K562 (cell line): ENCODE results near the gene MKNK2. TPM values are rescaled to one million over a fixed set of nuclear protein-coding genes. Genes with fewer than 3 reads are reported as not detected.

Source experiments
- CC2D1A ChIP-seq: fragments of 450-650 bp; IDR thresholded peaks from 2 replicates; pipeline ENCODE4 v1.6.1; 2017; ENCODE audit warnings: mild to moderate bottlenecking
- PRMT5 ChIP-seq: sonication (generic); formaldehyde crosslinking; IDR thresholded peaks from 2 replicates; pipeline ENCODE4 v1.5.0; 2020; ENCODE audit warnings: missing genetic modification reagents
- RCOR1 ChIP-seq, 2 experiments: IDR thresholded peaks; 2 replicates each; pipeline ENCODE4 v1.6.1; 2012; ENCODE audit warnings: low read depth in 2 of 2, low read length in 2 of 2, borderline replicate concordance in 1 of 2, improper control_type of control experiment in 1 of 2
- ZNF274 ChIP-seq: IDR thresholded peaks from 2 replicates; pipeline ENCODE4 v1.6.1; 2011; ENCODE audit warnings: low read depth, mild to moderate bottlenecking, low read length, moderate library complexity, borderline replicate concordance
- ZNF764 ChIP-seq: fragments of 250-450 bp; sonication (Bioruptor Pico); IDR thresholded peaks from 2 replicates; pipeline ENCODE4 v1.4.0; 2020; ENCODE audit warnings: low read depth, mild to moderate bottlenecking, moderate library complexity
- polyA plus RNA-seq, 8 experiments: library from polyadenylated mRNA; depleted of rRNA in 4 of 8; stranded (reverse) in 5 of 8; unstranded in 3 of 8; fragments of >200 nt; fragmentation: Nextera tagmentation in 2 of 8; fragmentation: Illumina TruSeq in 1 of 8; extraction: Ambion mirVana in 2 of 8; extraction: Trizol in 1 of 8; gene quantifications; 2 replicates each; pipeline versions ENCODE4 v1.2.1 to v1.2.3, GENCODE V29; 2011 to 2014; ENCODE audit warnings: inconsistent platforms in 1 of 8, missing spikeins in 1 of 8
- total RNA-seq, 7 experiments: library from RNA; depleted of rRNA in 6 of 7; stranded (reverse); fragments of >200 nt in 6 of 7; fragmentation: Illumina TruSeq in 2 of 7; extraction: Trizol in 2 of 7; gene quantifications; 2 replicates each; pipeline versions ENCODE4 v1.2.1 to v1.2.3, GENCODE V29; 2011 to 2021; ENCODE audit warnings: low replicate concordance in 1 of 7
- TF ChIP-seq, protein P1 (sequence below): fragments of 450-650 bp; IDR thresholded peaks from 2 replicates; pipeline ENCODE4 v1.6.1; 2017; ENCODE audit warnings: antibody characterized with exemption, mild to moderate bottlenecking
- TF ChIP-seq, protein P2 (sequence below), 2 experiments: fragments of 450-650 bp; IDR thresholded peaks; 2 replicates each; pipeline ENCODE4 v1.6.1; 2016; ENCODE audit warnings: mild to moderate bottlenecking in 2 of 2, borderline replicate concordance in 1 of 2, low read depth in 1 of 2, moderate library complexity in 1 of 2
- TF ChIP-seq, protein P3 (sequence below): sonication (generic); formaldehyde crosslinking; IDR thresholded peaks from 2 replicates; pipeline ENCODE4 v1.8.1; 2023; ENCODE audit warnings: mild to moderate bottlenecking, missing genetic modification reagents
- TF ChIP-seq, protein P4 (sequence below): sonication (generic); formaldehyde crosslinking; IDR thresholded peaks from 2 replicates; pipeline ENCODE4 v1.8.1; 2022; ENCODE audit warnings: missing genetic modification reagents

Gene MKNK2
- total and polyA plus RNA-seq, 9 of the 15 experiments (the other 6 are each of a cell fraction or from before 2014, with no cell fraction given), result 5.1 to 191 (median 51.9) TPM

DNA sequence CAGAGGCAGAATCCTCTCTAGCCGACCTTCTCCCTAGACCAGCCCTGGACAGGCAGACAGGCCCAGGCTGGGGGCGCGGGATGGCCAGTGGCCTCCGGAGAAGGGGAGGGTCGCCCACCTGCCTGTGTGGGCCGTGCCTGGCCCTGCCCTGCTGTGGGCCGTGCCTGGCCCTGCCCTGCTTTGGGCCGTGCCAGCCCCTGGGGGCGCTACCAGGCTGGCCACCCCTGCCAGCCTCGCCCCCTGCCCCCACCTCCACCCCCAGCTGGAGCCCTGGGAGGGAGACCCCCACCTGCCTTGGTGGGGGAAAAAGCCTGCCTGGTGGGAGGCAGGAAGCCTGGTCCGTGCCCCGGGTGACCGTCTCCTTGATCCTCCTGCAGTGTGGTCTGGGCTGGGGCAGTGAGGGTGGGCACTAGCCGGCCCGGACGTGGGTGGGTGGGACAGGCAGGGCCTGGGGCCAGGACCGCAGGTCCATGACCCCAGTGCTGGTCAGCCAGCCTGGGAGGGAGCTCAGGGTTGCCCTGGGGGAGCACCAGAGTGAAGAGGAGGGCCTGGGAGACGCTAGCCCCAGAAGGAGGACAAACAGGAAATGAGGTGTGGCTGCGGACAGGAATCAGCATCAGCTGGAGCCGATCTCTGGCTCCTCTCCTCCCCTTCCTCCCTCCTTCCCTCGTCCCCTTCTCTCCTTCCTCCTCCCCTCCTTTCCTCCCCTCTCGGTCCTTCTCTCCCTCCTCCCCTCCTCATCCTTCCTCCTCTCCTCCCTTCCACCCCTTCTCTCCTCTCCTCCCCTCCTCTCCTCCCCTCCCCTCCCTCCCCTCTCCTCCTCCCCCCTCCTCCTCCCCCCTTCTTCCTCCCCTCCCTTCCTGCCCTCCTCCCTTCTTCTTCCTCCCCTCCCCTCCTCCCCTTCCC is 5.1 kb upstream of the MKNK2 start (continued):
- TF ChIP-seq, protein P1, sequence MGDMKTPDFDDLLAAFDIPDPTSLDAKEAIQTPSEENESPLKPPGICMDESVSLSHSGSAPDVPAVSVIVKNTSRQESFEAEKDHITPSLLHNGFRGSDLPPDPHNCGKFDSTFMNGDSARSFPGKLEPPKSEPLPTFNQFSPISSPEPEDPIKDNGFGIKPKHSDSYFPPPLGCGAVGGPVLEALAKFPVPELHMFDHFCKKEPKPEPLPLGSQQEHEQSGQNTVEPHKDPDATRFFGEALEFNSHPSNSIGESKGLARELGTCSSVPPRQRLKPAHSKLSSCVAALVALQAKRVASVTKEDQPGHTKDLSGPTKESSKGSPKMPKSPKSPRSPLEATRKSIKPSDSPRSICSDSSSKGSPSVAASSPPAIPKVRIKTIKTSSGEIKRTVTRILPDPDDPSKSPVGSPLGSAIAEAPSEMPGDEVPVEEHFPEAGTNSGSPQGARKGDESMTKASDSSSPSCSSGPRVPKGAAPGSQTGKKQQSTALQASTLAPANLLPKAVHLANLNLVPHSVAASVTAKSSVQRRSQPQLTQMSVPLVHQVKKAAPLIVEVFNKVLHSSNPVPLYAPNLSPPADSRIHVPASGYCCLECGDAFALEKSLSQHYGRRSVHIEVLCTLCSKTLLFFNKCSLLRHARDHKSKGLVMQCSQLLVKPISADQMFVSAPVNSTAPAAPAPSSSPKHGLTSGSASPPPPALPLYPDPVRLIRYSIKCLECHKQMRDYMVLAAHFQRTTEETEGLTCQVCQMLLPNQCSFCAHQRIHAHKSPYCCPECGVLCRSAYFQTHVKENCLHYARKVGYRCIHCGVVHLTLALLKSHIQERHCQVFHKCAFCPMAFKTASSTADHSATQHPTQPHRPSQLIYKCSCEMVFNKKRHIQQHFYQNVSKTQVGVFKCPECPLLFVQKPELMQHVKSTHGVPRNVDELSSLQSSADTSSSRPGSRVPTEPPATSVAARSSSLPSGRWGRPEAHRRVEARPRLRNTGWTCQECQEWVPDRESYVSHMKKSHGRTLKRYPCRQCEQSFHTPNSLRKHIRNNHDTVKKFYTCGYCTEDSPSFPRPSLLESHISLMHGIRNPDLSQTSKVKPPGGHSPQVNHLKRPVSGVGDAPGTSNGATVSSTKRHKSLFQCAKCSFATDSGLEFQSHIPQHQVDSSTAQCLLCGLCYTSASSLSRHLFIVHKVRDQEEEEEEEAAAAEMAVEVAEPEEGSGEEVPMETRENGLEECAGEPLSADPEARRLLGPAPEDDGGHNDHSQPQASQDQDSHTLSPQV, result peak; percentile 54; the same call in 1 of the 2 replicates
- TF ChIP-seq RCOR1 (IDR thresholded peaks at IDR 0.05; ENCODE audit: borderline replicate concordance in 1 of 2, low read depth in 2 of 2, low read length in 2 of 2), result peak; percentile 43 to 89; a peak in 3 of 4 replicates
- TF ChIP-seq, protein P2, sequence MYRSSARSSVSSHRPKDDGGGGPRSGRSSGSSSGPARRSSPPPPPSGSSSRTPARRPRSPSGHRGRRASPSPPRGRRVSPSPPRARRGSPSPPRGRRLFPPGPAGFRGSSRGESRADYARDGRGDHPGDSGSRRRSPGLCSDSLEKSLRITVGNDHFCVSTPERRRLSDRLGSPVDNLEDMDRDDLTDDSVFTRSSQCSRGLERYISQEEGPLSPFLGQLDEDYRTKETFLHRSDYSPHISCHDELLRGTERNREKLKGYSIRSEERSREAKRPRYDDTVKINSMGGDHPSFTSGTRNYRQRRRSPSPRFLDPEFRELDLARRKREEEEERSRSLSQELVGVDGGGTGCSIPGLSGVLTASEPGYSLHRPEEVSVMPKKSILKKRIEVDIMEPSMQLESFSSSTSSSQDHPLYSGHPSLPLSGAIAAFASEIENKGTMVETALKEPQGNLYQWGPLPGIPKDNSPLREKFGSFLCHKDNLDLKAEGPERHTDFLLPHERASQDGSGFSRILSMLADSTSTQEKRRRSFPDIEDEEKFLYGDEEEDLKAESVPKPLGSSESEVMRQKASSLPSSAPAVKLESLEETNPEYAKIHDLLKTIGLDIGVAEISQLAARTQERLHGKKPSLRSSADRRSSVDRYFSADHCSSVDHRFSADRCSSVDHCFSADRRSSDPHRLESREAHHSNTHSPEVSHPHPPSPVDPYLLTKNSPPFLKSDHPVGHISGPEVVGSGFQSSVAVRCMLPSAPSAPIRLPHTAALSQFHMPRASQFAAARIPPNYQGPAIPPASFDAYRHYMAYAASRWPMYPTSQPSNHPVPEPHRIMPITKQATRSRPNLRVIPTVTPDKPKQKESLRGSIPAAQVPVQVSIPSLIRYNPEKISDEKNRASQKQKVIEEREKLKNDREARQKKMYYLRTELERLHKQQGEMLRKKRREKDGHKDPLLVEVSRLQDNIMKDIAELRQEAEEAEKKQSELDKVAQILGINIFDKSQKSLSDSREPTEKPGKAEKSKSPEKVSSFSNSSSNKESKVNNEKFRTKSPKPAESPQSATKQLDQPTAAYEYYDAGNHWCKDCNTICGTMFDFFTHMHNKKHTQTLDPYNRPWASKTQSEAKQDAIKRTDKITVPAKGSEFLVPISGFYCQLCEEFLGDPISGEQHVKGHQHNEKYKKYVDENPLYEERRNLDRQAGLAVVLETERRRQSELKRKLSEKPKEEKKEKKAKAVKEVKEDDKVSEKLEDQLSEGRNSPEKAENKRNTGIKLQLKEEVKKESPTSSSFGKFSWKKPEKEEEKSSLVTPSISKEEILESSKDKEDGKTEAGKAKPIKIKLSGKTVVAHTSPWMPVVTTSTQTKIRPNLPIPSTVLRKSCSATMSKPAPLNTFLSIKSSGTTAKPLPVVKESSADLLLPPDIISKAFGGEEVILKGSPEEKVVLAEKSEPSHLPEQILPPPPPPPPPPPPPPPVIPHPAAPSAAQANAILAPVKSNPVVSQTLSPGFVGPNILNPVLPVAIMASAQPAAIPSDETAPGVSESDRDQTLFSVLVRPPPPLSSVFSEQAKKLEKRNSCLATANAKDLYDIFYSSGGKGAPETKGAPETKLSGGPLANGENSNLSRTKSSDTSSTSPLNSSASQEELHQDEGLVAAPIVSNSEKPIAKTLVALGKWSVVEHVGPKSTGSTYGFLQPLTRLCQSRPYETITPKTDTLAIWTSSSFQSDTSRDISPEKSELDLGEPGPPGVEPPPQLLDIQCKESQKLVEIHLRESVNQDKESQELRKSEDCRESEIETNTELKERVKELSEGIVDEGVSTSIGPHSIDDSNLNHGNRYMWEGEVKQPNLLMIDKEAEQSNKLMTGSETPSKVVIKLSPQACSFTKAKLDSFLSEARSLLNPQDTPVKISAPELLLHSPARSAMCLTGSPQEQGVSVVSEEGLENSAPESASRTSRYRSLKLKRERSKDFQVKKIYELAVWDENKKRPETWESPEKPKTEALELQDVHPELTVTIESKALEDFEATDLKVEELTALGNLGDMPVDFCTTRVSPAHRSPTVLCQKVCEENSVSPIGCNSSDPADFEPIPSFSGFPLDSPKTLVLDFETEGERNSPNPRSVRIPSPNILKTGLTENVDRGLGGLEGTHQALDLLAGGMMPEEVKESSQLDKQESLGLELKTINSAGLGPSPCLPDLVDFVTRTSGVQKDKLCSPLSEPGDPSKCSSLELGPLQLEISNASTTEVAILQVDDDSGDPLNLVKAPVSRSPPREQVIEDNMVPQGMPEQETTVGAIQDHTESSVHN (IDR thresholded peaks at IDR 0.05; ENCODE audit: borderline replicate concordance in 1 of 2, low read depth in 1 of 2), result no peak
- TF ChIP-seq, protein P3, sequence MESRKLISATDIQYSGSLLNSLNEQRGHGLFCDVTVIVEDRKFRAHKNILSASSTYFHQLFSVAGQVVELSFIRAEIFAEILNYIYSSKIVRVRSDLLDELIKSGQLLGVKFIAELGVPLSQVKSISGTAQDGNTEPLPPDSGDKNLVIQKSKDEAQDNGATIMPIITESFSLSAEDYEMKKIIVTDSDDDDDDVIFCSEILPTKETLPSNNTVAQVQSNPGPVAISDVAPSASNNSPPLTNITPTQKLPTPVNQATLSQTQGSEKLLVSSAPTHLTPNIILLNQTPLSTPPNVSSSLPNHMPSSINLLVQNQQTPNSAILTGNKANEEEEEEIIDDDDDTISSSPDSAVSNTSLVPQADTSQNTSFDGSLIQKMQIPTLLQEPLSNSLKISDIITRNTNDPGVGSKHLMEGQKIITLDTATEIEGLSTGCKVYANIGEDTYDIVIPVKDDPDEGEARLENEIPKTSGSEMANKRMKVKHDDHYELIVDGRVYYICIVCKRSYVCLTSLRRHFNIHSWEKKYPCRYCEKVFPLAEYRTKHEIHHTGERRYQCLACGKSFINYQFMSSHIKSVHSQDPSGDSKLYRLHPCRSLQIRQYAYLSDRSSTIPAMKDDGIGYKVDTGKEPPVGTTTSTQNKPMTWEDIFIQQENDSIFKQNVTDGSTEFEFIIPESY (CRISPR knock-in tag), result no peak
- no peak for TF ChIP-seq ZNF764 (CRISPR knock-in tag)
- TF ChIP-seq PRMT5, result no peak
- no peak for TF ChIP-seq CC2D1A
- TF ChIP-seq, protein P4, sequence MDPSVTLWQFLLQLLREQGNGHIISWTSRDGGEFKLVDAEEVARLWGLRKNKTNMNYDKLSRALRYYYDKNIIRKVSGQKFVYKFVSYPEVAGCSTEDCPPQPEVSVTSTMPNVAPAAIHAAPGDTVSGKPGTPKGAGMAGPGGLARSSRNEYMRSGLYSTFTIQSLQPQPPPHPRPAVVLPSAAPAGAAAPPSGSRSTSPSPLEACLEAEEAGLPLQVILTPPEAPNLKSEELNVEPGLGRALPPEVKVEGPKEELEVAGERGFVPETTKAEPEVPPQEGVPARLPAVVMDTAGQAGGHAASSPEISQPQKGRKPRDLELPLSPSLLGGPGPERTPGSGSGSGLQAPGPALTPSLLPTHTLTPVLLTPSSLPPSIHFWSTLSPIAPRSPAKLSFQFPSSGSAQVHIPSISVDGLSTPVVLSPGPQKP (CRISPR knock-in tag), result no peak
- no peak for TF ChIP-seq ZNF274
